Measurements from ENCODE around the gene SLC25A13. TPM values are rescaled to one million over a fixed set of nuclear protein-coding genes. Genes with fewer than 3 reads are reported as not detected.
"Not testable (repeated sequence)": the region's sequence is repeated elsewhere in the genome, so short reads cannot be mapped to it uniquely, and the experiment has no call there.

The SLC25A13 gene
- polyA plus RNA-seq, 1 donor, result 41.0 TPM

GRCh38 chr7:96327429-96327828 is 5.5 kb upstream of the SLC25A13 start:
- Histone ChIP-seq H3K36me3 (ENCODE audit: control insufficient read depth, insufficient read depth, low read length) (no peaks in the 10 kb centered on the region), H3K4me1 (ENCODE audit: control insufficient read depth, insufficient read depth, low read length) (peaks cover 2% of the 10 kb centered on the region), H3K4me3 (ENCODE audit: low read length) (no peak overlapping the region), H3K27me3 (ENCODE audit: control insufficient read depth, insufficient read depth, low read length) (no peaks in the 10 kb centered on the region), H3K9me3 (ENCODE audit: control insufficient read depth, low read depth, low read length) (no peaks in the 10 kb centered on the region), H3K27ac (ENCODE audit: low read length) (no peak overlapping the region)
- 57% methylated on average over 1 of the region's 3 CpGs for WGBS (ENCODE audit: insufficient coverage, low lambda C conversion rate)
- DNase-seq, result peak; percentile 44 to 83

GRCh38 chr7:96326752-96327151 is 4.9 kb upstream of the SLC25A13 start:
- H3K27me3 ChIP-seq (ENCODE audit: control insufficient read depth, insufficient read depth, low read length); DNase-seq; H3K27ac ChIP-seq (ENCODE audit: low read length); H3K36me3 ChIP-seq (ENCODE audit: control insufficient read depth, insufficient read depth, low read length); H3K9me3 ChIP-seq (ENCODE audit: control insufficient read depth, low read depth, low read length); H3K4me1 ChIP-seq (ENCODE audit: control insufficient read depth, insufficient read depth, low read length); H3K4me3 ChIP-seq (ENCODE audit: low read length): not testable (repeated sequence)
- WGBS (ENCODE audit: insufficient coverage, low lambda C conversion rate), result no CpG with 5 or more reads among the region's 2 CpGs

GRCh38 chr7:96322847-96323461 is 1.1 kb upstream of the SLC25A13 start:
- Histone ChIP-seq H3K4me3 (ENCODE audit: low read length) (no peak overlapping the region), H3K36me3 (ENCODE audit: control insufficient read depth, insufficient read depth, low read length) (no peaks in the 10 kb centered on the region), H3K9me3 (ENCODE audit: control insufficient read depth, low read depth, low read length) (no peaks in the 10 kb centered on the region), H3K27me3 (ENCODE audit: control insufficient read depth, insufficient read depth, low read length) (no peaks in the 10 kb centered on the region), H3K4me1 (ENCODE audit: control insufficient read depth, insufficient read depth, low read length) (peaks cover 22% of the 10 kb centered on the region), H3K27ac (ENCODE audit: low read length) (peak overlapping the region; percentile 100)
- 97% methylated on average over 5 of the region's 7 CpGs for WGBS (ENCODE audit: insufficient coverage, low lambda C conversion rate)
- no peak for DNase-seq

GRCh38 chr7:96322373-96322695 is 436 bp upstream of the SLC25A13 start:
- no peaks in the 10 kb centered on the region for H3K27me3 ChIP-seq (ENCODE audit: control insufficient read depth, insufficient read depth, low read length)
- H3K4me3 ChIP-seq (ENCODE audit: low read length), result peak overlapping the region; percentile 99
- peaks cover 22% of the 10 kb centered on the region for H3K4me1 ChIP-seq (ENCODE audit: control insufficient read depth, insufficient read depth, low read length)
- H3K36me3 ChIP-seq (ENCODE audit: control insufficient read depth, insufficient read depth, low read length), result no peaks in the 10 kb centered on the region
- H3K27ac ChIP-seq (ENCODE audit: low read length), result peak overlapping the region; percentile 100
- DNase-seq, result no peak
- no peaks in the 10 kb centered on the region for H3K9me3 ChIP-seq (ENCODE audit: control insufficient read depth, low read depth, low read length)
- WGBS (ENCODE audit: insufficient coverage, low lambda C conversion rate), result 40% methylated on average over 1 of the region's 9 CpGs

- DNase-seq, result peak; percentile 82 to 95
- no CpG with 5 or more reads among the region's 22 CpGs for WGBS (ENCODE audit: insufficient coverage, low lambda C conversion rate)
- H3K9me3 ChIP-seq (ENCODE audit: control insufficient read depth, low read depth, low read length), result no peaks in the 10 kb centered on the region
Observed at GRCh38 chr7:96321031-96321657, 754 bp downstream of the SLC25A13 start.

GRCh38 chr7:96320442-96320841 is 1.5 kb downstream of the SLC25A13 start:
- DNase-seq, result no peak
- Histone ChIP-seq H3K4me3 (ENCODE audit: low read length) (peak overlapping the region; percentile 99), H3K27me3 (ENCODE audit: control insufficient read depth, insufficient read depth, low read length) (no peaks in the 10 kb centered on the region), H3K36me3 (ENCODE audit: control insufficient read depth, insufficient read depth, low read length) (no peaks in the 10 kb centered on the region), H3K27ac (ENCODE audit: low read length) (peak overlapping the region; percentile 100), H3K4me1 (ENCODE audit: control insufficient read depth, insufficient read depth, low read length) (peaks cover 22% of the 10 kb centered on the region), H3K9me3 (ENCODE audit: control insufficient read depth, low read depth, low read length) (no peaks in the 10 kb centered on the region)
- no CpG with 5 or more reads among the region's 2 CpGs for WGBS (ENCODE audit: insufficient coverage, low lambda C conversion rate)

More at GRCh38 chr7:96321031-96321657, 754 bp downstream of the SLC25A13 start:
- Histone ChIP-seq H3K36me3 (ENCODE audit: control insufficient read depth, insufficient read depth, low read length) (no peaks in the 10 kb centered on the region), H3K4me3 (ENCODE audit: low read length) (peak overlapping the region; percentile 99), H3K27me3 (ENCODE audit: control insufficient read depth, insufficient read depth, low read length) (no peaks in the 10 kb centered on the region), H3K4me1 (ENCODE audit: control insufficient read depth, insufficient read depth, low read length) (peaks cover 22% of the 10 kb centered on the region), H3K27ac (ENCODE audit: low read length) (peak overlapping the region; percentile 100)

GRCh38 chr7:96319439-96319838 is 2.5 kb downstream of the SLC25A13 start:
- peaks cover 22% of the 10 kb centered on the region for H3K4me1 ChIP-seq (ENCODE audit: control insufficient read depth, insufficient read depth, low read length)
- H3K4me3 ChIP-seq (ENCODE audit: low read length), result no peak overlapping the region
- DNase-seq, result no peak
- H3K36me3 ChIP-seq (ENCODE audit: control insufficient read depth, insufficient read depth, low read length), result peaks cover 4% of the 10 kb centered on the region
- no peaks in the 10 kb centered on the region for H3K9me3 ChIP-seq (ENCODE audit: control insufficient read depth, low read depth, low read length)
- H3K27me3 ChIP-seq (ENCODE audit: control insufficient read depth, insufficient read depth, low read length), result no peaks in the 10 kb centered on the region
- peak overlapping the region; percentile 44 for H3K27ac ChIP-seq (ENCODE audit: low read length)

- no peaks in the 10 kb centered on the region for H3K9me3 ChIP-seq (ENCODE audit: control insufficient read depth, low read depth, low read length)
- H3K27me3 ChIP-seq (ENCODE audit: control insufficient read depth, insufficient read depth, low read length), result no peaks in the 10 kb centered on the region
- DNase-seq, result no peak
- WGBS (ENCODE audit: insufficient coverage, low lambda C conversion rate), result 100% methylated on average over 1 of the region's 8 CpGs
- peaks cover 4% of the 10 kb centered on the region for H3K36me3 ChIP-seq (ENCODE audit: control insufficient read depth, insufficient read depth, low read length)
- no peak overlapping the region for H3K27ac ChIP-seq (ENCODE audit: low read length)
- H3K4me1 ChIP-seq (ENCODE audit: control insufficient read depth, insufficient read depth, low read length), result peaks cover 20% of the 10 kb centered on the region
- H3K4me3 ChIP-seq (ENCODE audit: low read length), result no peak overlapping the region
Observed at GRCh38 chr7:96316949-96317348, 4.9 kb downstream of the SLC25A13 start.

GRCh38 chr7:96315125-96315512 is 6.8 kb downstream of the SLC25A13 start:
- no peak for DNase-seq
- no peak overlapping the region for H3K4me3 ChIP-seq (ENCODE audit: low read length)
- H3K4me1 ChIP-seq (ENCODE audit: control insufficient read depth, insufficient read depth, low read length), result peaks cover 12% of the 10 kb centered on the region
- no peaks in the 10 kb centered on the region for H3K9me3 ChIP-seq (ENCODE audit: control insufficient read depth, low read depth, low read length)
- no peaks in the 10 kb centered on the region for H3K27me3 ChIP-seq (ENCODE audit: control insufficient read depth, insufficient read depth, low read length)
- H3K36me3 ChIP-seq (ENCODE audit: control insufficient read depth, insufficient read depth, low read length), result peaks cover 4% of the 10 kb centered on the region
- H3K27ac ChIP-seq (ENCODE audit: low read length), result no peak overlapping the region

- Histone ChIP-seq H3K9me3 (ENCODE audit: control insufficient read depth, low read depth, low read length) (no peaks in the 10 kb centered on the region), H3K27ac (ENCODE audit: low read length) (no peak overlapping the region), H3K4me1 (ENCODE audit: control insufficient read depth, insufficient read depth, low read length) (peaks cover 12% of the 10 kb centered on the region), H3K4me3 (ENCODE audit: low read length) (no peak overlapping the region), H3K36me3 (ENCODE audit: control insufficient read depth, insufficient read depth, low read length) (peaks cover 4% of the 10 kb centered on the region), H3K27me3 (ENCODE audit: control insufficient read depth, insufficient read depth, low read length) (no peaks in the 10 kb centered on the region)
- no CpG with 5 or more reads among the region's 4 CpGs for WGBS (ENCODE audit: insufficient coverage, low lambda C conversion rate)
- DNase-seq, result no peak
Observed at GRCh38 chr7:96314402-96315124, 7.3 kb downstream of the SLC25A13 start.

All from large intestine (tissue), 3 donors.